Uterus (tissue), 4 donors: Measurements from ENCODE around the gene SIGLEC7. TPM values are rescaled to one million over a fixed set of nuclear protein-coding genes. Genes with fewer than 3 reads are reported as not detected.

Source experiments
- DNase-seq, 2 donors: peaks; one replicate each; pipeline ENCODE4 v3.0.0-alpha.2; 2019 to 2020
- H3K27ac ChIP-seq, 2 donors: fragments of 200-600 bp; sonication (generic); 1 replicate in 1 of 2; 2 replicates in 1 of 2; pipeline ENCODE4 v1.5.1; 2016 to 2018
- H3K27me3 ChIP-seq, 2 donors: fragments of 200-600 bp; sonication (generic); one replicate each; pipeline ENCODE4 v1.5.1; 2018 to 2019; ENCODE audit warnings: control low read depth in 1 of 2
- H3K36me3 ChIP-seq, 2 donors: fragments of 200-600 bp; sonication (generic); one replicate each; pipeline ENCODE4 v1.5.1; 2019; ENCODE audit warnings: control low read depth in 1 of 2
- H3K4me1 ChIP-seq, 2 donors: fragments of 200-600 bp; sonication (generic); one replicate each; pipeline ENCODE4 v1.5.1; 2018 to 2019; ENCODE audit warnings: control low read depth in 1 of 2
- H3K4me3 ChIP-seq, 2 donors: fragments of 200-600 bp; sonication (generic); 1 replicate in 1 of 2; 2 replicates in 1 of 2; pipeline ENCODE4 v1.5.1; 2018 to 2019; ENCODE audit warnings: mild to moderate bottlenecking in 1 of 2
- H3K9me3 ChIP-seq, 2 donors: fragments of 200-600 bp; sonication (generic); one replicate each; pipeline ENCODE4 v1.5.1; 2019; ENCODE audit warnings: control low read depth in 1 of 2
- POLR2A ChIP-seq, 2 donors: fragments of 450-650 bp; IDR thresholded peaks; one replicate each; pipeline ENCODE4 v1.6.1; 2016; ENCODE audit warnings: antibody characterized with exemption in 2 of 2, mild to moderate bottlenecking in 1 of 2, moderate library complexity in 1 of 2
- intact Hi-C: fragments of 100-400 bp; cut with DNase I; formaldehyde crosslinking; loops from one replicate; pipeline ENCODE4 v1.15.1; 2023; ENCODE audit warnings: low total_unique reads
- total RNA-seq, 4 donors: library from RNA; depleted of rRNA in 3 of 4; stranded (reverse); fragments of >200 nt in 3 of 4; gene quantifications; one replicate each; pipeline versions ENCODE4 v1.1.0 to v1.2.4, GENCODE V29; 2014 to 2023
- TF ChIP-seq, protein P1 (sequence below), 4 experiments: fragments of 200-600 bp in 2 of 4; fragments of 450-650 bp in 2 of 4; sonication (generic) in 2 of 4; IDR thresholded peaks; one replicate each; pipeline ENCODE4 v1.5.1; 2016 to 2019; ENCODE audit warnings: antibody characterized with exemption in 4 of 4, mild to moderate bottlenecking in 2 of 4, moderate library complexity in 1 of 4
- donor health status: DM: yes; HTN: yes; CAD: no.

SIGLEC7 gene
- total RNA-seq, 4 donors from 2014 or later: 0.14 to 0.59 TPM; not detected in 2

GRCh38 chr19:51194527-51195315 lies 52.6 kb downstream of the SIGLEC7 start:
- Histone ChIP-seq H3K27ac (no peak overlapping the region), H3K9me3 (no peaks in the 10 kb centered on the region), H3K4me3 (no peak overlapping the region), H3K27me3 (no peaks in the 10 kb centered on the region), H3K4me1 (no peaks in the 10 kb centered on the region), H3K36me3 (no peaks in the 10 kb centered on the region)
- TF ChIP-seq, protein P1, sequence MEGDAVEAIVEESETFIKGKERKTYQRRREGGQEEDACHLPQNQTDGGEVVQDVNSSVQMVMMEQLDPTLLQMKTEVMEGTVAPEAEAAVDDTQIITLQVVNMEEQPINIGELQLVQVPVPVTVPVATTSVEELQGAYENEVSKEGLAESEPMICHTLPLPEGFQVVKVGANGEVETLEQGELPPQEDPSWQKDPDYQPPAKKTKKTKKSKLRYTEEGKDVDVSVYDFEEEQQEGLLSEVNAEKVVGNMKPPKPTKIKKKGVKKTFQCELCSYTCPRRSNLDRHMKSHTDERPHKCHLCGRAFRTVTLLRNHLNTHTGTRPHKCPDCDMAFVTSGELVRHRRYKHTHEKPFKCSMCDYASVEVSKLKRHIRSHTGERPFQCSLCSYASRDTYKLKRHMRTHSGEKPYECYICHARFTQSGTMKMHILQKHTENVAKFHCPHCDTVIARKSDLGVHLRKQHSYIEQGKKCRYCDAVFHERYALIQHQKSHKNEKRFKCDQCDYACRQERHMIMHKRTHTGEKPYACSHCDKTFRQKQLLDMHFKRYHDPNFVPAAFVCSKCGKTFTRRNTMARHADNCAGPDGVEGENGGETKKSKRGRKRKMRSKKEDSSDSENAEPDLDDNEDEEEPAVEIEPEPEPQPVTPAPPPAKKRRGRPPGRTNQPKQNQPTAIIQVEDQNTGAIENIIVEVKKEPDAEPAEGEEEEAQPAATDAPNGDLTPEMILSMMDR (IDR thresholded peaks at IDR 0.05): no peak
- no peak for TF ChIP-seq POLR2A (IDR thresholded peaks at IDR 0.05)
- intact Hi-C loops: no loop called here
- no peak for DNase-seq

DNA sequence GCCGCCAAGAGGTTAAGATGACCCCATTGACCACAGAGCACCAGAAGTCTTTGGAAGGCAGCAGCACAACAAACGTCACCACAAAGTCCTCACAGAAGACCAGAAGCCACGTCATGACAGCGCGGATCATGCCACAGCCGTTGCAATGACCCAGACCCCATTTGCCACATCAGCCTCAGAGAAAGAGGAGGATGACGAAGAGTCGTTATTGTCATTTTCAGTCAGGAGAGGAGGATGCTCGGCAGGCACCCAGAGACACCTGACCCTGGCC lies 53.1 kb downstream of the SIGLEC7 start:
- no peaks in the 10 kb centered on the region for H3K27me3 ChIP-seq
- no peaks in the 10 kb centered on the region for H3K4me1 ChIP-seq
- no peaks in the 10 kb centered on the region for H3K9me3 ChIP-seq
- TF ChIP-seq POLR2A (IDR thresholded peaks at IDR 0.05): no peak
- TF ChIP-seq, protein P1 (IDR thresholded peaks at IDR 0.05): no peak
- no peaks in the 10 kb centered on the region for H3K36me3 ChIP-seq
- intact Hi-C loops: no loop called here
- no peak overlapping the region for H3K4me3 ChIP-seq
- no peak overlapping the region for H3K27ac ChIP-seq
- DNase-seq: no peak

DNA sequence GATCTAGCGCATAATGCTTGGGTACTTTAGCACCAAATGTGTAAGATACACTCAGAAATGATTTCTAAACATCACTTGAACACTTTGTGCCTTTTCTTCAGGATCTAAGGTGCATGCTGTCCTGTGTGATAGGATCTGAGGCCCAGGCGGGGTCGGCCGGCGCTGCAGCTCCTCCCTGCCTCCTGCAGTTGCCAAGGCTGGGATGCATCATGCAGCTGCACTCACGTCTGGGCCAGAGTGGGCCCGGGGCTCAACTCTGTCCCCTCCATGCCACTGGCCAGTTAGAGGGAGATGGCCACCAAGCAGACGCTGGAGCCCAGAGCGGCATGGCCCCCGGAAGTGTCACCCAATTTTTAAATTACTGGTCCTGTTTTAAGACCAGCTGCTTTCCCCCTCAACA lies 53.5 kb downstream of the SIGLEC7 start:
- no peak for DNase-seq
- Histone ChIP-seq H3K36me3 (no peaks in the 10 kb centered on the region), H3K4me3 (no peak overlapping the region), H3K27ac (no peak overlapping the region), H3K9me3 (no peaks in the 10 kb centered on the region), H3K27me3 (no peaks in the 10 kb centered on the region), H3K4me1 (no peaks in the 10 kb centered on the region)
- TF ChIP-seq, protein P1 (IDR thresholded peaks at IDR 0.05): no peak
- no peak for TF ChIP-seq POLR2A (IDR thresholded peaks at IDR 0.05)
- intact Hi-C loops: no loop called here

DNA sequence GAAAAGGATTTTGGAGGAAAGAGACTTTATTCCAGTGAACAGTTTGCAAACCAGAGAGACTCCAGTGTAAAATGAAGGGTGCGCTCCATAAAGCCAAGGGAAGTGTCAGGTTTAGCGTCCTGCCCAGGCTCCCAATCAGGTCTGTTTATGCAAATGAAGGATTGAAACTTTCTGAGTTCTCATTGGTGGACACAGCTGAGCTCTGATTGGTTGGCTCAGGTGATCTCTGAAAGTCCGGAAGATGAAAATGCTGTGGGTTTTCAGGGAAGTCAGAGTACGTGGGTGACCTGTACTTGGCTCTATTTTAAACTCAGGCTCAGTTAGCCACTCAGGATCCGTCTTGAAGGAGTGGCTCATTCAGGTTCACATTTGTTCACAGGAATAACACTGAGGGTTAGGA lies 54.1 kb downstream of the SIGLEC7 start:
- no peak for DNase-seq
- H3K36me3 ChIP-seq: no peaks in the 10 kb centered on the region
- no peak overlapping the region for H3K4me3 ChIP-seq
- TF ChIP-seq, protein P1 (IDR thresholded peaks at IDR 0.05): no peak
- TF ChIP-seq POLR2A (IDR thresholded peaks at IDR 0.05): no peak
- no peak overlapping the region for H3K27ac ChIP-seq
- intact Hi-C loops: no loop called here
- H3K9me3 ChIP-seq: no peaks in the 10 kb centered on the region
- no peaks in the 10 kb centered on the region for H3K27me3 ChIP-seq
- no peaks in the 10 kb centered on the region for H3K4me1 ChIP-seq

DNA sequence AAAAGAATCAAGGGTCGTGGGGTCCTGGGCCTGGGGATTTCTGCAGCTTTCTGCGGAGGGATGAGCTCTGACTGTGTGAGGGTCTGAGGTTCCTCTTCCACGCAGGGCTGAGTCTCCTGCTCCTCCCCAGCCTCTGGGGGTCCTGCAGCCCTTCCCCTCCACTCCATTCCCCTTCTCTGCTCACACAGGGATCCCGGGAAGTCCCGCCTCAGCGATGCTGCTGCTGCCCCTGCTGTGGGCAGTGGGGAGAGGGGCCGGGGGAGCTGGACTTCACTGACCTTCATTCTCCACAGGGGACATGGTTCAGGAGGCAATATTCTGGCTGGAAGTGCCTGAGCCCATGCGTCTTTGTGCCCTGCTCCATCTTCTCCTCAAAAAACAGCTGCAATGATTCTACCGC lies 56.5 kb downstream of the SIGLEC7 start:
- Histone ChIP-seq H3K4me3 (no peak overlapping the region), H3K4me1 (no peaks in the 10 kb centered on the region), H3K27ac (no peak overlapping the region), H3K9me3 (no peaks in the 10 kb centered on the region), H3K27me3 (no peaks in the 10 kb centered on the region), H3K36me3 (no peaks in the 10 kb centered on the region)
- intact Hi-C loops: no loop called here
- no peak for TF ChIP-seq POLR2A (IDR thresholded peaks at IDR 0.05)
- TF ChIP-seq, protein P1 (IDR thresholded peaks at IDR 0.05): no peak
- no peak for DNase-seq
